Measurements from ENCODE around the gene POLD4.

- TF ChIP-seq POLR2A (IDR thresholded peaks at IDR 0.05), result no peak
- no peak for TF ChIP-seq CTCF (IDR thresholded peaks at IDR 0.05)
- TF ChIP-seq POLR2AphosphoS5 (IDR thresholded peaks at IDR 0.05), result no peak
- TF ChIP-seq EP300 (IDR thresholded peaks at IDR 0.05), result no peak
Measured at GRCh38 chr11:67376873-67377808, 23.8 kb upstream of the POLD4 start.

Measured in upper lobe of left lung (tissue), 4 donors.